ENCODE data around the gene LDLRAD3.
A peak's percentile ranks its signal among the peaks of the same experiment; 100 is the strongest.

LDLRAD3 gene

GRCh38 chr11:36131721-36132397, 188.0 kb downstream of the LDLRAD3 start:
- no peak overlapping the region for H3K4me3 ChIP-seq (ENCODE audit: low read length)
- peak; percentile 28 for DNase-seq (ENCODE audit: low read depth, low spot score)

- no peak overlapping the region for H3K4me3 ChIP-seq (ENCODE audit: low read length)
- DNase-seq (ENCODE audit: low read depth, low spot score) = no peak
Measured at GRCh38 chr11:36132940-36133339, 189.1 kb downstream of the LDLRAD3 start.

- no peak overlapping the region for H3K4me3 ChIP-seq (ENCODE audit: low read length)
- DNase-seq (ENCODE audit: low read depth, low spot score) = no peak
Measured at GRCh38 chr11:36135076-36135475, 191.2 kb downstream of the LDLRAD3 start.

GRCh38 chr11:36139767-36140166, 195.9 kb downstream of the LDLRAD3 start:
- H3K4me3 ChIP-seq (ENCODE audit: low read length) = no peak overlapping the region
- DNase-seq (ENCODE audit: low read depth, low spot score) = no peak

- H3K4me3 ChIP-seq (ENCODE audit: low read length) = no peak overlapping the region
- DNase-seq (ENCODE audit: low read depth, low spot score) = no peak
Measured at GRCh38 chr11:36141196-36141953, 197.5 kb downstream of the LDLRAD3 start.

- no peak for DNase-seq (ENCODE audit: low read depth, low spot score)
Measured at GRCh38 chr11:36141956-36142355, 198.1 kb downstream of the LDLRAD3 start.

GRCh38 chr11:36142439-36142838, 198.6 kb downstream of the LDLRAD3 start:
- DNase-seq (ENCODE audit: low read depth, low spot score) = no peak
- H3K4me3 ChIP-seq (ENCODE audit: low read length) = no peak overlapping the region

More at GRCh38 chr11:36141956-36142355, 198.1 kb downstream of the LDLRAD3 start:
- no peak overlapping the region for H3K4me3 ChIP-seq (ENCODE audit: low read length)

GRCh38 chr11:36142879-36143278, 199.0 kb downstream of the LDLRAD3 start:
- H3K4me3 ChIP-seq (ENCODE audit: low read length) = no peak overlapping the region
- no peak for DNase-seq (ENCODE audit: low read depth, low spot score)

GRCh38 chr11:36146437-36146836, 202.6 kb downstream of the LDLRAD3 start:
- DNase-seq (ENCODE audit: low read depth, low spot score) = no peak
- H3K4me3 ChIP-seq (ENCODE audit: low read length) = no peak overlapping the region

GRCh38 chr11:36147491-36147890, 203.6 kb downstream of the LDLRAD3 start:
- no peak for DNase-seq (ENCODE audit: low read depth, low spot score)
- H3K4me3 ChIP-seq (ENCODE audit: low read length) = no peak overlapping the region

- no peak for DNase-seq (ENCODE audit: low read depth, low spot score)
- no peak overlapping the region for H3K4me3 ChIP-seq (ENCODE audit: low read length)
Measured at GRCh38 chr11:36148701-36149100, 204.8 kb downstream of the LDLRAD3 start.

- peak; percentile 3 for DNase-seq (ENCODE audit: low read depth, low spot score)
Measured at GRCh38 chr11:36149538-36150242, 205.8 kb downstream of the LDLRAD3 start.

GRCh38 chr11:36150986-36151385, 207.1 kb downstream of the LDLRAD3 start:
- H3K4me3 ChIP-seq (ENCODE audit: low read length) = no peak overlapping the region
- no peak for DNase-seq (ENCODE audit: low read depth, low spot score)

More at GRCh38 chr11:36149538-36150242, 205.8 kb downstream of the LDLRAD3 start:
- no peak overlapping the region for H3K4me3 ChIP-seq (ENCODE audit: low read length)

GRCh38 chr11:36151933-36152580, 208.2 kb downstream of the LDLRAD3 start:
- no peak overlapping the region for H3K4me3 ChIP-seq (ENCODE audit: low read length)
- DNase-seq (ENCODE audit: low read depth, low spot score) = no peak

GRCh38 chr11:36153551-36153950, 209.7 kb downstream of the LDLRAD3 start:
- no peak for DNase-seq (ENCODE audit: low read depth, low spot score)
- H3K4me3 ChIP-seq (ENCODE audit: low read length) = no peak overlapping the region

- no peak for DNase-seq (ENCODE audit: low read depth, low spot score)
- H3K4me3 ChIP-seq (ENCODE audit: low read length) = no peak overlapping the region
Measured at GRCh38 chr11:36155124-36155561, 211.3 kb downstream of the LDLRAD3 start.

GRCh38 chr11:36155770-36156160, 211.9 kb downstream of the LDLRAD3 start:
- no peak overlapping the region for H3K4me3 ChIP-seq (ENCODE audit: low read length)
- DNase-seq (ENCODE audit: low read depth, low spot score) = no peak

GRCh38 chr11:36156161-36156816, 212.4 kb downstream of the LDLRAD3 start:
- no peak overlapping the region for H3K4me3 ChIP-seq (ENCODE audit: low read length)
- no peak for DNase-seq (ENCODE audit: low read depth, low spot score)
